ENCODE measurements around the gene SUCLG2.

- TF ChIP-seq POLR2A (IDR thresholded peaks at IDR 0.05) (no peak), CTCF (IDR thresholded peaks at IDR 0.05) (no peak)
Observed at GRCh38 chr3:67558426-67558825, 96.0 kb downstream of the SUCLG2 start.
